SK-N-SH (cell line): ENCODE measurements around the gene C1QTNF8.

Source experiments
- CTCF ChIP-seq: fragments of 200-600 bp; sonication (generic); IDR thresholded peaks from 2 replicates; pipeline ENCODE4 v1.6.1; 2017; ENCODE audit warnings: antibody characterized with exemption, mild to moderate bottlenecking, moderate library complexity
- EZH2phosphoT487 ChIP-seq: fragments of 200-600 bp; sonication (generic); IDR thresholded peaks from 2 replicates; pipeline ENCODE4 v1.6.1; 2017; ENCODE audit warnings: low read depth, mixed run types, mild to moderate bottlenecking, antibody characterized with exemption, moderate library complexity, borderline replicate concordance
- MXI1 ChIP-seq: IDR thresholded peaks from 2 replicates; pipeline ENCODE4 v1.6.1; 2012; ENCODE audit warnings: mild to moderate bottlenecking, low read depth, low read length, improper control_type of control experiment
- RAD21 ChIP-seq: IDR thresholded peaks from 2 replicates; pipeline ENCODE4 v1.6.1; 2012; ENCODE audit warnings: mild to moderate bottlenecking, low read length
- REST ChIP-seq: IDR thresholded peaks from 2 replicates; pipeline ENCODE4 v1.6.1; 2012; ENCODE audit warnings: mild to moderate bottlenecking, low read depth, low read length, moderate library complexity
- SMC3 ChIP-seq: IDR thresholded peaks from 2 replicates; pipeline ENCODE4 v1.6.1; 2012; ENCODE audit warnings: low read depth, low read length, improper control_type of control experiment
- USF1 ChIP-seq: IDR thresholded peaks from 2 replicates; pipeline ENCODE4 v1.4.0; 2012; ENCODE audit warnings: low read depth, borderline replicate concordance
- YY1 ChIP-seq: IDR thresholded peaks from 2 replicates; pipeline ENCODE4 v1.4.0; 2012; ENCODE audit warnings: low read depth, mild to moderate bottlenecking

- TF ChIP-seq MXI1, result no peak
- TF ChIP-seq CTCF, result no peak
- no peak for TF ChIP-seq USF1
- TF ChIP-seq SMC3, result no peak
- TF ChIP-seq YY1, result no peak
- TF ChIP-seq REST, result no peak
- no peak for TF ChIP-seq EZH2phosphoT487
- TF ChIP-seq RAD21, result no peak
Measured at GRCh38 chr16:1081734-1082265, 14.2 kb downstream of the C1QTNF8 start.
